HepG2 (cell line): ENCODE data around the gene CCDC154. TPM values are rescaled to one million over a fixed set of nuclear protein-coding genes. Genes with fewer than 3 reads are reported as not detected.
A peak's percentile ranks its signal among the peaks of the same experiment; 100 is the strongest.

ENCODE experiments used
- CSRNP1 ChIP-seq: sonication (generic); formaldehyde crosslinking; IDR thresholded peaks from 2 replicates; pipeline ENCODE4 v1.8.1; 2023; ENCODE audit warnings: mild to moderate bottlenecking, missing genetic modification reagents
- EP300 ChIP-seq, 3 experiments: sonication (generic) in 1 of 3; formaldehyde crosslinking in 1 of 3; IDR thresholded peaks; 2 replicates each; pipeline versions ENCODE4 v1.5.1 to v1.6.1; 2011 to 2020; ENCODE audit warnings: low read depth in 2 of 3, low read length in 2 of 3, borderline replicate concordance in 1 of 3, improper control_type of control experiment in 1 of 3, mild to moderate bottlenecking in 1 of 3, missing genetic modification reagents in 1 of 3, moderate library complexity in 1 of 3
- ESRRA ChIP-seq: sonication (generic); formaldehyde crosslinking; IDR thresholded peaks from 2 replicates; pipeline ENCODE4 v1.5.1; 2020; ENCODE audit warnings: mild to moderate bottlenecking, low read depth, missing genetic modification reagents
- IRF2 ChIP-seq: IDR thresholded peaks from 2 replicates; pipeline ENCODE4 v1.6.1; 2018; ENCODE audit warnings: missing genetic modification reagents, missing compliant biosample characterization
- ISX ChIP-seq: sonication (generic); formaldehyde crosslinking; conservative IDR thresholded peaks from 2 replicates; pipeline ENCODE4 v1.5.0; 2020; ENCODE audit warnings: missing genetic modification reagents
- PRDM4 ChIP-seq: sonication (generic); formaldehyde crosslinking; IDR thresholded peaks from 2 replicates; pipeline ENCODE4 v1.9.0; 2021; ENCODE audit warnings: missing genetic modification reagents, borderline replicate concordance
- REPIN1 ChIP-seq: sonication (generic); formaldehyde crosslinking; IDR thresholded peaks from 2 replicates; pipeline ENCODE4 v1.8.0; 2022; ENCODE audit warnings: missing genetic modification reagents, low read depth, mild to moderate bottlenecking, borderline replicate concordance
- SALL2 ChIP-seq: sonication (generic); formaldehyde crosslinking; IDR thresholded peaks from 2 replicates; pipeline ENCODE4 v1.8.1; 2023; ENCODE audit warnings: mild to moderate bottlenecking, missing genetic modification reagents, inconsistent platforms
- SNAPC4 ChIP-seq: sonication (generic); formaldehyde crosslinking; IDR thresholded peaks from 2 replicates; pipeline ENCODE4 v1.4.0; 2020; ENCODE audit warnings: mild to moderate bottlenecking, missing genetic modification reagents
- TFAP4 ChIP-seq: sonication (generic); IDR thresholded peaks from 2 replicates; pipeline ENCODE4 v1.6.1; 2016; ENCODE audit warnings: low read depth, borderline replicate concordance
- ZBTB3 ChIP-seq: sonication (generic); formaldehyde crosslinking; IDR thresholded peaks from 2 replicates; pipeline ENCODE4 v1.4.0; 2020; ENCODE audit warnings: low read depth, mild to moderate bottlenecking, moderate library complexity, missing genetic modification reagents, borderline replicate concordance
- ZC3H4 ChIP-seq: sonication (generic); formaldehyde crosslinking; IDR thresholded peaks from 2 replicates; pipeline ENCODE4 v1.4.0; 2020; ENCODE audit warnings: missing genetic modification reagents, borderline replicate concordance
- ZFP90 ChIP-seq: sonication (generic); formaldehyde crosslinking; IDR thresholded peaks from 2 replicates; pipeline ENCODE4 v1.8.0; 2022; ENCODE audit warnings: missing genetic modification reagents, mild to moderate bottlenecking, inconsistent platforms, borderline replicate concordance
- ZIK1 ChIP-seq: sonication (generic); formaldehyde crosslinking; IDR thresholded peaks from 2 replicates; pipeline ENCODE4 v1.5.0; 2020; ENCODE audit warnings: mild to moderate bottlenecking, low read depth, missing genetic modification reagents, borderline replicate concordance
- ZNF768 ChIP-seq: sonication (generic); formaldehyde crosslinking; IDR thresholded peaks from 2 replicates; pipeline ENCODE4 v1.4.0; 2020; ENCODE audit warnings: missing genetic modification reagents
- polyA plus RNA-seq, 8 experiments: library from polyadenylated mRNA; depleted of rRNA in 3 of 8; stranded (reverse) in 7 of 8; unstranded in 1 of 8; fragments of >200 nt; fragmentation: Illumina TruSeq in 4 of 8; extraction: Trizol in 4 of 8; gene quantifications; 2 replicates each; pipeline versions ENCODE4 v1.2.1 to v1.2.3, GENCODE V29; 2011 to 2016; ENCODE audit warnings: low read depth in 4 of 8, missing spikeins in 1 of 8, mixed read lengths in 1 of 8; ENCODE audit not compliant: insufficient read depth in 1 of 8
- total RNA-seq, 5 experiments: library from RNA; depleted of rRNA; stranded (reverse); fragments of >200 nt; fragmentation: Illumina TruSeq; extraction: Trizol; gene quantifications; 2 replicates each; pipeline ENCODE4 v1.2.3, GENCODE V29; 2016; ENCODE audit warnings: low read depth in 1 of 5

CCDC154 gene
- total and polyA plus RNA-seq, 2 of the 13 experiments (the other 11 are each of a cell fraction or from before 2014, with no cell fraction given) = 0.92 to 1.5 TPM

GRCh38 chr16:1492923-1493745 lies 48.8 kb upstream of the CCDC154 start, which contains the start of gene TELO2 (continued):
- no peak for TF ChIP-seq TFAP4
- no peak for TF ChIP-seq PRDM4
- peak; percentile 72; the same call in 1 of the 2 replicates for TF ChIP-seq CSRNP1 (CRISPR knock-in tag)
- no peak for TF ChIP-seq SALL2 (CRISPR knock-in tag)
- TF ChIP-seq IRF2 (CRISPR knock-in tag) = no peak
- no peak for TF ChIP-seq ISX (CRISPR knock-in tag)
- TF ChIP-seq SNAPC4 = no peak
- no peak for TF ChIP-seq ZNF768 (CRISPR knock-in tag)
- no peak for TF ChIP-seq ZC3H4 (CRISPR knock-in tag)
- TF ChIP-seq EP300 (IDR thresholded peaks at IDR 0.05; ENCODE audit: low read depth in 2 of 2, low read length in 2 of 2) = peak in 1 of 2 experiments; percentile 38; a peak in 2 of 4 replicates
- no peak for TF ChIP-seq EP300 (CRISPR knock-in tag; IDR thresholded peaks at IDR 0.05; ENCODE audit: borderline replicate concordance)
- no peak for TF ChIP-seq ZFP90
- no peak for TF ChIP-seq ESRRA (CRISPR knock-in tag)
- 0 out of 2 replicates have a peak, but pooled peaks have one; percentile 38 for TF ChIP-seq ZIK1 (CRISPR knock-in tag)
- TF ChIP-seq REPIN1 (CRISPR knock-in tag) = no peak
- no peak for TF ChIP-seq ZBTB3 (CRISPR knock-in tag)
